Stimulated activated effector memory CD8-positive, alpha-beta T cell treated with anti-CD3 and anti-CD28 coated beads, Interleukin-12 subunit alpha, Interleukin-12 subunit beta, amount 100 ng/mL, for 72 hours (primary cell): ENCODE data around the gene TMEM150B.
"Not testable (repeated sequence)": the region's sequence is repeated elsewhere in the genome, so short reads cannot be mapped to it uniquely, and the experiment has no call there.

Experiments used
- ATAC-seq: fragments of 150-1000 bp; cut with Tn5 transposase; 2 replicates; pipeline ENCODE4 v1.10.0; 2021
- DNase-seq, 2 donors: peaks; one replicate each; pipeline ENCODE4 v3.0.0; 2021 to 2022; ENCODE audit warnings: low spot score in 2 of 2
- H3K27ac Mint-ChIP-seq: one replicate; pipeline ENCODE4 v1.8.0; 2022; ENCODE audit warnings: mild to moderate bottlenecking, mixed read lengths
- H3K36me3 Mint-ChIP-seq: one replicate; pipeline ENCODE4 v1.8.0; 2022; ENCODE audit warnings: mild to moderate bottlenecking, mixed read lengths
- H3K4me1 Mint-ChIP-seq: one replicate; pipeline ENCODE4 v1.8.0; 2022; ENCODE audit warnings: mixed read lengths
- H3K4me3 Mint-ChIP-seq: one replicate; pipeline ENCODE4 v1.8.0; 2022; ENCODE audit warnings: mild to moderate bottlenecking, mixed read lengths
- H3K9me3 Mint-ChIP-seq: one replicate; pipeline ENCODE4 v1.8.0; 2022; ENCODE audit warnings: mixed read lengths

The TMEM150B gene

DNA sequence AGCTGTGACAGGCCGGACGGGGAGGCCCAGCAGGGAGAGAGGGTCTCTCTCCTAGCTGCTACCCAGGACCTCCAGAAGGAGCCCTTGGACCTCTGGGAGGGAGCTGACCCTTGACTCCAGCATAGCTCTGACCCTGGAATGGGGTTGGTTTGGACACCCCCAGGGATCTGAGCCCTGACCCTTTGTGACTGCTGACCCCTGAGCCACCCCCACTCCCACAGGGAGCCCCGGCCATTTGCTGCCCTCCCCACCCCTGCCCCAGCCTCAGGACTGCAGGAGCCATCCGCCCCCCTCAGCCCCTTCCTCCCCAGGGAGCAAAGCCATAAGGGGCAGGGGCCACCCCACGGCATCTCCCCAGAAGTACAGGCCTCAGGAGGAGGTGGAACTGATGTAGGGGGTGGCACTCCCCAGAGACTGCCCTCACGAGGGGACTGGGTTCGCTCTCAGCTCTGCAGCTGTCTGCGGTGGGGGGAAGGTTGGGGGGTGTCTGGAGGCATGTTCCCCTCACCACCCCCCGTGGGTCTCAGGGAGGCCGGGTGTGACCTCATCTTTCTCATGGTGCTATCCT lies 22.4 kb upstream of the TMEM150B start:
- DNase-seq (no peak), ATAC-seq (no peak)
- H3K4me1 Mint-ChIP-seq: peaks cover 26% of the 10 kb centered on the region

DNA sequence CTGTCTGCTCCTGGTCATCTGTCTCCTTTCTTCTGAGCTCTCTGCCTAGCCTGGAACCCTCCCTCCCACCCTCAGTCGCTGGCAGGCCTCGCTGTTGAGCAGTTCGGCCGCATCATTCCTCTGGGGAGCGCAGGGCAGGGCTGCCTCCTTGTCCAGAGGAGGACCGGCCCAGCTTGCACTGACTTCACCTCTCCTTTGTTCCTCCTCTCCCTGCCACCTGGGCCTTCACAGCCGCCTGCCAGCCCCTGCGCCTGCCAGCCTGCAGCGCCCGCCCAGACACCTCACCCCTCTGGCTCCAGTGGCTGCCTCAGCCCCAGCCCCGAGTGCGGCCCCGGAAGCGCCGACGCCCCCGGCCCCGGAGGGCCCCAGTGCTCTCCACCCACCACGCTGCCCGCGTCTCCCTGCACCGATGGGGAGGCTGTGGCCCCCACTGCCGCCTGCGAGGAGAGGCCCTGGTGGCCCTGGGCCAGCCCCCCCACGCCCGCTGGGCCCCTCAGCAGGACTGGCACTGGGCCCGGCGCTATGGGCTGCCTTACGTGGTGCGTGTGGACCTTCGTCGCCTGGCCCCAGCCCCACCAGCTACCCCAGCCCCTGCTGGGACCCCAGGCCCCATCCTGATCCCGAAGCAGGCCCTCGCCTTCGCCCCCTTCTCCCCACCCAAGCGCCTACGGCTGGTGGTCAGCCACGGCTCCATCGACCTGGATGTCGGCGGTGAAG lies 21.7 kb upstream of the TMEM150B start:
- Mint-ChIP-seq H3K36me3 (peaks cover 13% of the 10 kb centered on the region), H3K4me3 (no peak overlapping the region), H3K4me1 (peaks cover 20% of the 10 kb centered on the region), H3K9me3 (no peaks in the 10 kb centered on the region), H3K27ac (no peak overlapping the region)
- no peak for DNase-seq
- ATAC-seq: peak; percentile 4

More for the DNA sequence above, 22.4 kb upstream of the TMEM150B start:
- Mint-ChIP-seq H3K27ac (no peak overlapping the region), H3K9me3 (no peaks in the 10 kb centered on the region), H3K4me3 (no peak overlapping the region), H3K36me3 (peaks cover 20% of the 10 kb centered on the region)

DNA sequence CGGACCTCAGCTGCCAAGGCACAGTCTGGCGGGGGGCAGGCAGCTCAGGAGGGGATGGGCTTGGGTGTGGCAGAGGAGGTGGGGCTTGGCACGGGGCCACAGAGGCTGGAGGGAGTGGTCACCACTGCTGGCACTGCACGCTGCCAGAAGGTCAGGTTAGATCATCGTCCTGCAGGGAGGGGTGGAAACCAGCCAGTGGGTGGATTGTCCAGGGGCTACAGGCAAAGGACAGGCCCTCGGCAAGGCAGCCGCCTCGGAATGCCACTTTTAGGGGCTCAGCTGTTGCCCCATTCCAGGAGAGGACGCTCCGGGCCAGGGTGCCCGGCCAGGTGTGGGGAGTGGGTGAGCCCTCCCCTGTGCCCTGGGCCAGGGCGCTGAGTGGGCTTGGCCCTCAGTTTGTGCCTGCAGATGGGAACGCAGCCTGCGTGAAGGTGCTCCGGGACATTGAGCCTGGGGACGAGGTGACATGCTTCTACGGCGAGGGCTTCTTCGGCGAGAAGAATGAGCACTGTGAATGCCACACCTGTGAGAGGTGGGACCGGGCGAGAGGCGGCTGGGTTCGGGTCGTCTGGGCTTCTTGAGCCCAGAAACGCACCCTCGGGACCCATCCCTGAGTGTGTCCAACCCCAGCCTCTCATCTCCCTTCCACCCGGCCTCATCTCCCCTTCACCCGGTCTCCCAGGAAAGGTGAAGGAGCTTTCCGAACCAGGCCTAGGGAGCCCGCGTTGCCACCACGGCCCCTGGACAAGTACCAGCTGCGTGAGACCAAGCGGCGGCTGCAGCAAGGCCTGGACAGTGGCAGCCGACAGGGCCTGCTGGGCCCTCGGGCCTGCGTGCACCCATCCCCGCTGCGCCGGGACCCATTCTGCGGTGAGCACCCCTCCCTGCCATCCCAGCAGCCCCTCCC lies 20.9 kb upstream of the TMEM150B start:
- H3K27ac Mint-ChIP-seq: no peak overlapping the region
- H3K36me3 Mint-ChIP-seq: peaks cover 13% of the 10 kb centered on the region
- H3K4me1 Mint-ChIP-seq: peaks cover 18% of the 10 kb centered on the region
- no peaks in the 10 kb centered on the region for H3K9me3 Mint-ChIP-seq
- ATAC-seq (no peak), DNase-seq (no peak)
- no peak overlapping the region for H3K4me3 Mint-ChIP-seq

DNA sequence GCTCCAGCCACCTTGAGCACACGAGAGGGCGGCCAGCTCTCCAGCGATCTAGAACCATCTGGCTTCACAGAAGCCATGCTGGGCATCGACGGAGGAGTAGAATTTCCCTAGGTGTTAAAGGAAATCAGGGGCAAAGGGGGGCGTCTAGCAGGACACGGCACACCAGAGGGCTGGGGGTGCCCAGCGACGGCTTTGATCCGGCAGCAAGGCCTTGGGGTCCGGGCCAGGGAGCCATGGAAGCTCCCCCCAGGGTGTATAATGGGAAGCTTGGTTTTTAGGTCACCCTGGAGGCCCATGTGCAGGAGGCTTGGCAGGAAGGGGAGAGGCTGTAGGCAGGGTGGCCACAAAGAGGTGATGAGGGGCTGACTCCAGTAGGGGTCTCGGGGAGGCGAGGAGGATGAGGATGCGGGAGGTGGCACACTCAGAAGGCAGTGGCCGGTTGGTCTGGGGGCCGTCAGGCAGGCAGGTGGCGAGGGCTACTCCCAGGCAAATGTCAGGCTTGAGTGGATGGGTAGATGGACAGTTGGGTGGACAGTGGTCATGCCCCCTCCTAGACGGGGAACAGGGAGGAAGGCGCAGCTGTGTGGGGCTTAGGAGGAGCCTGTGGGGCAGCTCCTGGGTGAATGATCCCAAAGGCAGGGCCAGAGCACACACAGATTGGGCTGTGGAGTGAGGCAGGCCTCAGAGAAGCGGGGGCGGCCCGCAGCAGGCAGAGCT lies 20.1 kb upstream of the TMEM150B start:
- H3K9me3 Mint-ChIP-seq: no peaks in the 10 kb centered on the region
- peaks cover 24% of the 10 kb centered on the region for H3K4me1 Mint-ChIP-seq
- no peak overlapping the region for H3K4me3 Mint-ChIP-seq
- ATAC-seq: no peak
- no peak overlapping the region for H3K27ac Mint-ChIP-seq
- no peak for DNase-seq
- peaks cover 13% of the 10 kb centered on the region for H3K36me3 Mint-ChIP-seq

DNA sequence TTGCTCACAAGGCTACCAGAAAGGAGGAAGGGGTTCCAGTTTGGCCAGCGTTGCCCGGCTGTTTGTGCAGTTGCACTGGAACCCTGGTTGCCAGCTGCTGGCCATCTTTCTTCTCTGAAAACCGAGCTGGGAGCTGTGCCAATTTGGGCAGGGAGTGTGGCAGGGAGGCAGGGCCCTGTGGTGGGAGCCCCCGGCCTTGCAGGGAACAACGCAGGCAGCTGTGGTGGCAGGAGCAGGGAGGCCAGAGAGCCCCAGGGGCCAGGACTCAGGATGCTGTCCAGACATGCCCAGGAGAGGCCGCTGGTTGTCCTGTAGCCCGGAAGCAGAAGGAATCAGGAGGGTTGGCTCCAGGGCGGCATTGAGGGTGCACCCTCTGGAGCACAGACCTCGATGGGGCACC lies 19.3 kb upstream of the TMEM150B start:
- DNase-seq: no peak
- no peak overlapping the region for H3K27ac Mint-ChIP-seq
- peaks cover 31% of the 10 kb centered on the region for H3K4me1 Mint-ChIP-seq
- no peaks in the 10 kb centered on the region for H3K9me3 Mint-ChIP-seq
- no peak overlapping the region for H3K4me3 Mint-ChIP-seq
- ATAC-seq: no peak
- peaks cover 17% of the 10 kb centered on the region for H3K36me3 Mint-ChIP-seq

DNA sequence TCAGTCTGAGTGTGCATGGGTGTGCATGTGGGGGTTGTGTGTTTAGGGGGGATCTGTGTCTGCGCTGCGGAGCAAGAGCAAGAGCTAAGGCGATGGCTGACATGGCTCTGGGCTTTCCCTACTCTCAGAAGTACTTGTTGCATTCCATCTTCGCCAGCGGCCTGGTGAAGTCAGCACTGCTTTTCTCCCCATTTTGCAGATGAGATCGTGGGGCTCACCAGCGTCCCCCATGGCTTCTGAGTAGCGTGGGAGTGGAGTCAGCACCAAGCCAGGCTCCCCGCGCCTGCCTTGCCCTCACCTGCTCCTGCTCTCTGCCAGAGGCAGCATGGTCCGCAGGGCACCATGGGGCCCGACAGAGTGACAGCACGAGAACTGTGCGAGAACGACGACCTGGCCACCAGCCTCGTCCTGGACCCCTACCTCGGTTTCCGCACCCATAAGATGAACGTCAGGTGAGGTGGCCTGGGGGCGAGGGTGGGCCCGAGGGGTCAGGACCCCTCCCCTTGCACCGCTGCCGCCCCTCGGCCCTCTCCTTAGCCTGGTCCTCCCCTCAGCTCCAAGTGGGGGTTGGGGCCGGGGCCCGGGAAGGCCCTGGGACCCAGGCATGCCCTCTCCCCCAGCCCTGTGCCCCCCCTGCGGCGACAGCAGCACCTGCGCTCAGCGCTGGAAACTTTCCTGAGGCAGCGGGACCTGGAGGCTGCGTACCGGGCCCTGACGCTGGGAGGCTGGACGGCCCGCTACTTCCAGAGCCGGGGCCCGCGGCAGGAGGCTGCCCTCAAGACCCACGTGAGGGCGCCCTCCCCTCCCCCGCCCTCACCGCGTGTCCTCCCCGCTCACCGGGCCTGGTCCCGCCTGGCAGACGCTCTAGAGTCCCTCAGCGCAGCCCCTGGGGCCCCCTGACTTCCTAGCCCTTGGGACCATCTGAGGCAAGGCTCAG lies 16.7 kb upstream of the TMEM150B start:
- DNase-seq (no peak), ATAC-seq (no peak)
- Mint-ChIP-seq H3K36me3 (peaks cover 30% of the 10 kb centered on the region), H3K4me3 (peak overlapping the region; percentile 81), H3K27ac (no peak overlapping the region), H3K9me3 (no peaks in the 10 kb centered on the region), H3K4me1 (peaks cover 39% of the 10 kb centered on the region)

DNA sequence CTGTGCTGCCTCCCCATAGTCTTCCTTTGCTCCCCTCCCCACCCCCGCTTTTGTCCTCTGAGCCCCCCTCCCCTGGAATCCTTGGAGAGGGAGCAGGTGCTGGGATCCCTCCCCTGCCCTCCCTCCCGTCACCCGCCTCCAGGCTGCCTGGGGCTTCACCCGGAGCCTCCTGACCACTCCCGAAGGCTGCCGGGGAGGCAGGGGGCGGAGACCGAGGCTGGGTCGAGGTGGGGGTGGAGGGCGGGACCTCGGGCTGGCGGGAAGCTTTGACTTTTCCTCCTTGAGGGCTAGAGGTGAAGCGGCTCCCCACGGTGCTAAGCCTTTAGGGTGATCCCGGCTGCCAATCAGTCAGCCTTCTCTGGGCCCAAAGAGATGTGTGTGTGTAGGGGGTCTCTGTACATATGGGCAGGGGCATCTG lies 16.0 kb upstream of the TMEM150B start:
- peak in 1 of 2 donors; percentile 16 for DNase-seq
- H3K27ac Mint-ChIP-seq: peak overlapping the region; percentile 99
- ATAC-seq: no peak
- peaks cover 30% of the 10 kb centered on the region for H3K36me3 Mint-ChIP-seq
- peaks cover 39% of the 10 kb centered on the region for H3K4me1 Mint-ChIP-seq
- H3K4me3 Mint-ChIP-seq: peak overlapping the region; percentile 81
- H3K9me3 Mint-ChIP-seq: no peaks in the 10 kb centered on the region

DNA sequence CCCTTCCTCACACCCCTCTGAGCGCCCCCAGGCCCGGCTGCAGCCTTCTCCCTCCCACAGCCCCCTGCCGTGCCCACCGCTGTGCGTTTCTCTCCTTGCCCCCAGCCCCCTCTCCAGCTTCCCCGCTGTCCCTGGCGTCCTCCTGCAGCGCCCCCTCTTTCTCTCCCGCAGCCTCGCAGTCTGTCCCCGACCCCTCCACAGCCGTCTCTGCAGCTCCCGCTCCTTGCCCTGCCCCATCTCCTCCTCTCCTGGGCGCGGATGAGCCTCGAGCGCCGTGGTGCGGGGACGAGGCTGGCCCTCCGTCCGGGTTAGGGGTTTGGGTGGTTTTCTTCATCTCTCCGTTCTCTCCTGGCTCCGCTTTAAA lies 15.6 kb upstream of the TMEM150B start:
- H3K27ac Mint-ChIP-seq: peak overlapping the region; percentile 99
- H3K9me3 Mint-ChIP-seq: no peaks in the 10 kb centered on the region

DNA sequence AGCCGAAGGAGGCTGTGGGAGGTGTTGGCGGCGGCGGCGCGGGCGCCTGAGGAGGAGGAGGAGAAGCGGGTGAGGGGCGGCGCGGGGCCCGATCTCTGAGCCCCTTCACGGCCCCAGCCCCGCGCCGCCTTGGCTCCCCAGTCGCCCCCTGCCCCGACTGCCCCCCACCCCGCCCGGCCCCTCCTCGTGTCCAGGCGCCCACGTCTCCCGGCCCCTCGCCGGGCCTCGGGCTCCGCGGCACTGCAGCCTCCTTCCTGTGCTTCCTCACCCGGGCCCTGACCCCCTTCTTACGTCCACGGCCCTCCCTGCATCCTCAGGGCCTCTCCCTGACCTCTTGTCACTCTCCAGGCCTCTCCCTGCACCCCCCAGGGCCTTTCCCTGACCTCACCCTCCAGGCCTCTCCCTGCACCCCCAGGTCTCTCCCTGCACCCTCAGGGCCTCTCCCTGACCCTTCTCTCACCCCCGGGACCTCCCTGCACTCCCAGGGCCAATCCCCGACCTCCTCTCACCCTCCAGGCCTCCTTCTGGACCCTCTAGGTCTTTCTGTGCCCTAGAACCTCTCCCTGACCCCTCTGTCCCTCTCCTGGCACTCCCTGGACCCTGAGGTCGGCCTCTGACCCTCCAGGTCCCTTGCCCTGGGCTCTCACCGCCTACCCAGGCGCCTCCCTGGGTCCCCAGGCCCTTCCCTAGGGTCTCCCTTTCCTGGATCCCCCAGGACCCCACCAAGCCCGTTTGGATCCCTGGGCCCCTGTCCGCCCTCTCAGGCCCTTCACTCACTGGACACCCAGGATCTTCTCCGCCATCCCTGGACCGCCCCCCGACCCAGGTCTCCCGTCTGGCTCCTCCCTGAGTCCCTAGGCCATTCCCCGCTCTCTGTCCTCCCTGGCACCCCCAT lies 15.0 kb upstream of the TMEM150B start:
- Mint-ChIP-seq H3K4me3 (peak overlapping the region; percentile 81), H3K9me3 (no peaks in the 10 kb centered on the region), H3K36me3 (peaks cover 30% of the 10 kb centered on the region), H3K4me1 (peaks cover 34% of the 10 kb centered on the region), H3K27ac (peak overlapping the region; percentile 99)
- ATAC-seq (no peak), DNase-seq (peak in 1 of 2 donors; percentile 70)

More for the DNA sequence above, 15.6 kb upstream of the TMEM150B start:
- peaks cover 30% of the 10 kb centered on the region for H3K36me3 Mint-ChIP-seq
- DNase-seq (no peak), ATAC-seq (no peak)
- peaks cover 39% of the 10 kb centered on the region for H3K4me1 Mint-ChIP-seq
- H3K4me3 Mint-ChIP-seq: peak overlapping the region; percentile 81

DNA sequence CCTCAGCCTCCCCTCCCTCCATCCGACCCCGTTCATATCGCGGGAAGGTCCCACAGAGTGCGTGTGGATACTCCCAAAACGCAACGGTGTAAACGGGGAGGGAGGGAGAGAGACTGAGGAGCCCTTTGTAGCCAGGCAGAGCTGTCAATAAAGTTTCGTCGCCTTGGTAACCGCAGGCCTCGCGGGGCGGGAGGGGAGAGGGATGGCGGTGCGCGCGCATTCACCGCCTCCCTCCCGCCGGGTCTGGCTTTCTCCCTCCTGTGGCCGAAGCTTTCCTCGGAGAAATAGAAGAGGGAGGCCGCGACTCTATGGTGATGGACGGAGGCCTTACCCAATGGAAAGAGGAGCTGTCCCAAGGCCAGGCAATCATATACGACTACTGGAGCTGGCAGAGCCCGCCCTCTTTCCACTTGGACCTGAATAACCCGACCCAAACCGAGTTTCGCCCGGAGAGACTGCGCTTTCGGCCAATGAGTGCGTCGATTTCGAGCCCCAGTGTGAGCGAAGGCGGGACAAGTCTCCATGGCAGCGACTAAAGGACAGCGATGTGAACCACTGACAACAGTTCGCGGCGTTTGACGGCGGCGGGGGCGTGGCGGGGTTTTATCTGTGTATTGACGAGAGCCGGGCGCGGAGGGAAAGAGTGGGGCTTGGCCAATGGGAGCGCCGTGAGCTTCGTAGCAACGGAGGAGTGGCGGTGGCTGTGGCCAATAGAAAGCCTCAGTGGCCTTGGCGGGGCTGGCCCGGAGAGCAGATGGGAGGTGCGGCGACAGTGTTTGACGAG lies 14.2 kb upstream of the TMEM150B start, which contains the start of gene KMT5C:
KMT5C (plus strand) TSS at position 772 of the 784 bp plus-strand sequence. CDS start 2,061 bp downstream, outside the sequence.
- Mint-ChIP-seq H3K27ac (peak within 1 kb of the TSS; percentile 99), H3K4me3 (peak within 1 kb of the TSS; percentile 81), H3K36me3 (peaks cover 30% of the 10 kb centered on the region), H3K9me3 (no peaks in the 10 kb centered on the region), H3K4me1 (peaks cover 30% of the 10 kb centered on the region)
- DNase-seq: peak; percentile 98 to 100
- peak; percentile 89 for ATAC-seq

DNA sequence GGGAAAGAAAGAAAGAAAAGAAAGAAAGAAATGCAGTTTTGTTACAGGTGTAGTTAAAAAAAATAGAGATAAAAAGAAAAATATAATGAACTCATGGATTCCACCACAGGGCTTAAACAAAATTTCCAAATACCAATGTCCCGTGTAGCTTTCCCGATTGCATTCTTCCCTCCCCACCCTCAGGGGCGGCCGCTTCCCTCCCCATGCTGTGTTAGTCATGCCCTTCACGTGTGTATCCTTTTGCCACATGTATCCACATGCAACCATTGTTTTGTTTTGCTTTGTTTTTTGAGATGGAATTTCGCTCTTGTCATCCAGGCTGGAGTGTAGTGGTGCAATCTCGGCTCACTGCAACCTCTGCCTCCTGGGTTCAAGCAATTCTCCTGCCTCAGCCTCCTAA lies 11.0 kb upstream of the TMEM150B start:
- no peak for DNase-seq
- H3K4me3 Mint-ChIP-seq: no peak overlapping the region
- peaks cover 18% of the 10 kb centered on the region for H3K36me3 Mint-ChIP-seq
- no peaks in the 10 kb centered on the region for H3K9me3 Mint-ChIP-seq
- H3K4me1 Mint-ChIP-seq: peaks cover 23% of the 10 kb centered on the region
- no peak overlapping the region for H3K27ac Mint-ChIP-seq
- ATAC-seq: no peak

DNA sequence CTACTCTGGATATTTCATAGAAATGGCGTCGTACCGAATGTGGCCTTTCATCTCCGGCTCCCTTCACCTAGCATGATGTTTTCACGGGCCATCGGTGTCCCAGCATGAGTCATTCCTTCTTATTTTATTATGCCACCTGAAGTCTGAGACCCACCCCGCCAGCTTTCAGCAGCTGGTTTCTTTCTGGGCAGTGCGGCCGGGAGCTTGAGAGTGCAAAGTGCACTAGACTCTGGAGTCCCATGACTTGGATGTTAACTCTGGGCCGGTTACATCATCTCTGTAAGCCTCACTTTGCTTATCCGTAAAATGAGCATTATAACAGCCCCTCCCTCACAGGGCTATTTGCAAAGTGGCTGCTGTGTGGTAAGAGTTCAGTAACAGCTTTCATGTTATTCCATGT lies 8.7 kb upstream of the TMEM150B start:
- no peaks in the 10 kb centered on the region for H3K9me3 Mint-ChIP-seq
- peaks cover 7% of the 10 kb centered on the region for H3K4me1 Mint-ChIP-seq
- no peak for DNase-seq
- no peak overlapping the region for H3K4me3 Mint-ChIP-seq
- H3K27ac Mint-ChIP-seq: no peak overlapping the region
- peaks cover 8% of the 10 kb centered on the region for H3K36me3 Mint-ChIP-seq
- ATAC-seq: no peak

DNA sequence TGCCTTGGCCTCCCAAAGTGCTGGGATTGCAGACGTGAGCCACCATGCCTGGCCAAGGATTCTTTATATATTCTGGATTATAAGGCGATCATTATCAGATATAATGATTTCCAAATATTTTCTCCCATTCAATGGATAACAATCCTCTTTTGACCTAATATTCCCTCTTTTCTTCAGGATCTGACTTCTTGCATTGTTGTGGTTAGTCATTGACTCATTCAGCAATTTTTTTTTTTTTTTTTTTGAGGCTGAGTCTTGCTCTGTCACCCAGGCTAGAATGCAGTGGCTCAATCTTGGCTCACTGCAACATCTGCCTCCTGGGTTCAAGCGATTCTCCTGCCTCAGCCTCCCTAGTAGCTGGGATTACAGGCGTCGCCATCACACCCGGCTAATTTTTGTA lies 4.7 kb upstream of the TMEM150B start:
- H3K4me3 Mint-ChIP-seq, H3K36me3 Mint-ChIP-seq, H3K4me1 Mint-ChIP-seq, ATAC-seq, H3K27ac Mint-ChIP-seq, DNase-seq, H3K9me3 Mint-ChIP-seq: not testable (repeated sequence)
